GM23248 (cell line): ENCODE measurements around the gene HOXC11. TPM values are rescaled to one million over a fixed set of nuclear protein-coding genes. Genes with fewer than 3 reads are reported as not detected.

Experiments used
- DNase-seq: peaks from one replicate; pipeline ENCODE4 v3.0.0-alpha.2; 2015
- H2AFZ ChIP-seq: fragments of 200-600 bp; sonication (generic); 2 replicates; pipeline ENCODE4 v1.6.1; 2016; ENCODE audit warnings: antibody characterized with exemption
- H3F3A ChIP-seq: fragments of 200-600 bp; sonication (generic); 2 replicates; pipeline ENCODE4 v1.6.1; 2016; ENCODE audit warnings: mild to moderate bottlenecking, antibody characterized with exemption, mixed run types; ENCODE audit not compliant: insufficient read depth
- H3K27ac ChIP-seq: fragments of 200-600 bp; sonication (generic); 2 replicates; pipeline ENCODE4 v1.5.1; 2016; ENCODE audit warnings: mild to moderate bottlenecking
- H3K27me3 ChIP-seq: fragments of 200-600 bp; sonication (generic); replicated peaks from 2 replicates; pipeline ENCODE4 v1.6.1; 2016; ENCODE audit warnings: mild to moderate bottlenecking; ENCODE audit not compliant: insufficient read depth
- H3K36me3 ChIP-seq: fragments of 200-600 bp; sonication (generic); 2 replicates; pipeline ENCODE4 v1.6.1; 2016; ENCODE audit warnings: low read depth, mild to moderate bottlenecking
- H3K4me1 ChIP-seq: fragments of 200-600 bp; sonication (generic); 2 replicates; pipeline ENCODE4 v1.6.1; 2016; ENCODE audit warnings: mild to moderate bottlenecking; ENCODE audit not compliant: insufficient read depth
- H3K4me2 ChIP-seq: fragments of 200-600 bp; sonication (generic); one replicate; pipeline ENCODE4 v1.6.1; 2016; ENCODE audit warnings: mild to moderate bottlenecking; ENCODE audit not compliant: unreplicated experiment
- H3K4me3 ChIP-seq: fragments of 200-600 bp; sonication (generic); 2 replicates; pipeline ENCODE4 v1.5.1; 2016; ENCODE audit warnings: mild to moderate bottlenecking
- H3K79me2 ChIP-seq: fragments of 200-600 bp; sonication (generic); 2 replicates; pipeline ENCODE4 v1.6.1; 2016; ENCODE audit warnings: mild to moderate bottlenecking; ENCODE audit not compliant: insufficient read depth
- H3K9ac ChIP-seq: fragments of 200-600 bp; sonication (generic); 2 replicates; pipeline ENCODE4 v1.6.1; 2016; ENCODE audit warnings: mild to moderate bottlenecking
- H3K9me2 ChIP-seq: fragments of 200-600 bp; sonication (generic); 2 replicates; pipeline ENCODE4 v1.6.1; 2016; ENCODE audit warnings: mixed run types, mild to moderate bottlenecking, moderate library complexity; ENCODE audit not compliant: insufficient read depth
- H3K9me3 ChIP-seq: fragments of 200-600 bp; sonication (generic); one replicate; pipeline ENCODE4 v1.6.1; 2017; ENCODE audit warnings: low read depth
- H4K20me1 ChIP-seq: fragments of 200-600 bp; sonication (generic); 2 replicates; pipeline ENCODE4 v1.6.0; 2016; ENCODE audit not compliant: insufficient read depth
- EZH2 ChIP-seq: fragments of 200-600 bp; sonication (generic); IDR thresholded peaks from 2 replicates; pipeline ENCODE4 v1.6.1; 2018; ENCODE audit warnings: antibody characterized with exemption, mild to moderate bottlenecking; ENCODE audit not compliant: insufficient read depth, poor library complexity, severe bottlenecking
- EZH2phosphoT487 ChIP-seq: fragments of 200-600 bp; sonication (generic); IDR thresholded peaks from 2 replicates; pipeline ENCODE4 v1.6.1; 2018; ENCODE audit warnings: antibody characterized with exemption, moderate library complexity, mild to moderate bottlenecking, low read depth; ENCODE audit not compliant: insufficient read depth
- whole genome bisulfite sequencing, 2 experiments: methylation state at CpG; one replicate each; pipeline ENCODE4 v1.1.6; 2015 to 2017; ENCODE audit warnings: low lambda C conversion rate in 2 of 2, low coverage in 1 of 2; ENCODE audit errors: missing lambda C conversion rate in 2 of 2; 5-methylcytosine and 5-hydroxymethylcytosine counted together
- in situ Hi-C: fragments of 300-500 bp; cut with MboI; formaldehyde crosslinking; loops from 2 replicates; pipeline ENCODE4 v1.15.0; 2020
- polyA plus RNA-seq: library from polyadenylated mRNA; unstranded; fragments of >200 nt; fragmentation: Nextera tagmentation; extraction: Ambion mirVana; gene quantifications from 2 replicates; pipeline ENCODE4 v1.2.1, GENCODE V29; 2016
- total RNA-seq: library from RNA; depleted of rRNA; stranded (reverse); fragments of >200 nt; shearing (Covaris generic); gene quantifications from 2 replicates; pipeline ENCODE4 v1.2.3, GENCODE V29; 2014

Gene HOXC11
- total and polyA plus RNA-seq, 2 experiments from 2014 or later: not detected

GRCh38 chr12:54010053-54010971, 37.4 kb downstream of the HOXC11 start:
- in situ Hi-C loops: no loop called here
- Histone ChIP-seq H3K9me2 (no peaks in the 10 kb centered on the region), H3K4me1 (peaks cover 33% of the 10 kb centered on the region), H3K27me3 (no peaks in the 10 kb centered on the region), H3K9ac (peak overlapping the region; percentile 84), H3K36me3 (no peaks in the 10 kb centered on the region), H2AFZ (peak overlapping the region; percentile 76), H3K27ac (peak overlapping the region; percentile 73), H3K4me3 (peak overlapping the region; percentile 91), H3F3A (peaks cover 23% of the 10 kb centered on the region), H3K9me3 (no peaks in the 10 kb centered on the region), H3K4me2 (peak overlapping the region; percentile 81), H4K20me1 (no peaks in the 10 kb centered on the region), H3K79me2 (peaks cover 49% of the 10 kb centered on the region)
- 33 to 39% methylated on average over 10 of the region's 10 CpGs for WGBS, 2 experiments
- no peak for DNase-seq
- TF ChIP-seq EZH2 (no peak), EZH2phosphoT487 (no peak)

GRCh38 chr12:54010972-54011664, 38.2 kb downstream of the HOXC11 start:
- in situ Hi-C loops: no loop called here
- H3K4me2 ChIP-seq: peak overlapping the region; percentile 81
- H3F3A ChIP-seq: peaks cover 23% of the 10 kb centered on the region
- H3K27me3 ChIP-seq: no peaks in the 10 kb centered on the region
- 43 to 51% methylated on average over 17 of the region's 17 CpGs for WGBS, 2 experiments
- DNase-seq: peak; percentile 41
- peak overlapping the region; percentile 84 for H3K9ac ChIP-seq
- H3K9me3 ChIP-seq: no peaks in the 10 kb centered on the region
- H3K4me1 ChIP-seq: peaks cover 37% of the 10 kb centered on the region
- H4K20me1 ChIP-seq: no peaks in the 10 kb centered on the region
- TF ChIP-seq EZH2phosphoT487: no peak
- TF ChIP-seq EZH2: no peak
- no peaks in the 10 kb centered on the region for H3K9me2 ChIP-seq
- H3K36me3 ChIP-seq: no peaks in the 10 kb centered on the region
- peak overlapping the region; percentile 52 for H2AFZ ChIP-seq
- H3K27ac ChIP-seq: peak overlapping the region; percentile 41
- H3K4me3 ChIP-seq: peak overlapping the region; percentile 91
- H3K79me2 ChIP-seq: peaks cover 57% of the 10 kb centered on the region

- peak overlapping the region; percentile 81 for H3K4me2 ChIP-seq
- H3K9me3 ChIP-seq: no peaks in the 10 kb centered on the region
- 85 to 89% methylated on average over 14 of the region's 14 CpGs for WGBS, 2 experiments
- no peaks in the 10 kb centered on the region for H3K9me2 ChIP-seq
- peaks cover 59% of the 10 kb centered on the region for H3K79me2 ChIP-seq
- H2AFZ ChIP-seq: no peak overlapping the region
- peak overlapping the region; percentile 84 for H3K9ac ChIP-seq
- peaks cover 23% of the 10 kb centered on the region for H3F3A ChIP-seq
- in situ Hi-C loops: no loop called here
- no peak for TF ChIP-seq EZH2phosphoT487
- TF ChIP-seq EZH2: no peak
- DNase-seq: no peak
- H3K27ac ChIP-seq: peak overlapping the region; percentile 49; the same call in 1 of the 2 replicates
- H3K36me3 ChIP-seq: no peaks in the 10 kb centered on the region
- no peaks in the 10 kb centered on the region for H3K27me3 ChIP-seq
- H3K4me3 ChIP-seq: peak overlapping the region; percentile 91
- no peaks in the 10 kb centered on the region for H4K20me1 ChIP-seq
- peaks cover 37% of the 10 kb centered on the region for H3K4me1 ChIP-seq
Observed at GRCh38 chr12:54011665-54012532, 39.0 kb downstream of the HOXC11 start.
